HG02981 (cell line): Measurements from ENCODE around the gene ACAD11.

Experiments used
- ATAC-seq: cut with Tn5 transposase; IDR thresholded peaks from one replicate; pipeline ENCODE4 v1.9.1; 2021; ENCODE audit warnings: mild to moderate bottlenecking, moderate library complexity; ENCODE audit not compliant: unreplicated experiment

ACAD11 gene

DNA sequence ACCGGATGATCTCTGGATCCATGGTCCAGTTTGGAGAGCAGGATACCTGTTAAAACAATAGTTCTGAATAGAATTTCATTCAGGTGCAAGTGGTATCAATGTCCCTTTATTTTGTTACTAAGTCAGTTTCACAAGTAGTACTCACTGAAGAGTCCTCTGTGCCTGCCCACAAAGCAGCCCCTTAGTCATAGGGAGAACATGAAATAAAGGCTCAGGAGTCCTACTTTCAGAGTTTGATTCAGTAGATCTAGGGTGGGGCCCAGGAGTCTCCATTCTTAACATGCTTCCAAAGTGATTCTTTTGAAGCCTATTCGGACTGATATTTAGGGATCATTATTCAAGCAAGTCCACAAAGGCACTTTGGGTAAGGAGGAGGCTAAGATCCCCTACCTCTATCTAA lies 142.3 kb downstream of the ACAD11 start:
- ATAC-seq: no peak

DNA sequence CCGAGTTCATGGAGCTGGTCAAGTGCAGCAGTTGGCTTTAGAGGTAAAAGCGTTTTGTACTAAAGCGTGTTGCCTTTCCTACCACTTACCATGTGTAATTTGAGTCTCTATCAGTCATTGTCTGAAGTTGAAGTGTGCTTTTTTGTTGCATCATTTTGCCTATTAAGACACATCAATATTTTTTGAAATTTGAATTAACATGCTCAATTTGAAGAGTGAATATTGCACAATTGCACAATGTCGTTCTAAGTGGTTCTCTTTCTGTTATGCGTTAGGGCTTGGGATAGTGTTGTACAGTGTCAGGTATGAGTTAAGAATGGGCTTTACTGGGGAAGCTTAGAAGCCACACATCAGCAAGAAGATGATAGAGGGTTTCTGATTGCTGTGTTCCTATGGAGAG lies 146.6 kb downstream of the ACAD11 start:
- ATAC-seq: no peak

DNA sequence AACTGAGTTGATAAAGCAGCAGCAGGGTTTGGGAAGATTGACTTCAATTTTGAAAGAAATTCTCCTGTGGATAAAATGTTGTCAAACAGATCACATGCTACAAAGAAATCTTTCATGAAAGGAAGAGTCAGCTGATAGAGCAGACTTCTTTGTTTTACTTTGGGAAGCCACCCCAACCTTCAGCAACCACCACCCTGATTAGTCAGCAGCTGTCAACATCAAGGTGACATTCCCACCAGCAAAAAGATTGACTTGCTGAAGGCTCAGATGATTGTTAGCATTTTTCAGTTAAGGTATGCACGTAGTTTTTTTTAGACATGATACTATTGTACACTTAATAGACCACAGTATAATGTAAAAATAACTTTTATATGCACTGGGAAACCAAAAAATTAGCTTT lies 150.1 kb downstream of the ACAD11 start:
- ATAC-seq: no peak

DNA sequence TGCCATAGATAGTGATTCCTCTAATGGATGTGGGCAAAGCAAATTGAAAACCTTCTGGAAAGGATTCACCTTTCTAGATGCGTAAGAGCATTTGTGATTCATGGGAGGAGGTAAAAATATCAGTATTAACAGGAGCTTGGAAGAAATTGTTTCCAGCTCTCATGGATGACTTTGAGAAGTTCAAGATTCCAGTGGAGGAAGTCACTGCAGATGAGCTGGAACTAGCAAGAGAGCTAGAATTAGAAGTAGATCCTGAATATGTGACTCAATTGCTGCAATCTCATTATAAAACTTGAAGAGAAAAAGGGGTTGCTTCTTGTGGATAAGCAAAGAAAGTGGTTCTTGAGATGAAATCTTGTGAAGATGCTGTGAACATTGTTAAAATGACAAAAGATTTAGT lies 150.5 kb downstream of the ACAD11 start:
- ATAC-seq: no peak
